Prostate gland (tissue), 2 donors: ENCODE results near the gene LNX2.

Source experiments
- POLR2A ChIP-seq: fragments of 450-650 bp; IDR thresholded peaks from one replicate; pipeline ENCODE4 v1.6.1; 2016; ENCODE audit warnings: antibody characterized with exemption, mild to moderate bottlenecking
- TF ChIP-seq, protein P1 (sequence below), 4 experiments: fragments of 200-600 bp in 2 of 4; fragments of 450-650 bp in 2 of 4; sonication (generic) in 2 of 4; IDR thresholded peaks; 1 replicate in 3 of 4; 2 replicates in 1 of 4; pipeline ENCODE4 v1.5.1; 2016 to 2019; ENCODE audit warnings: antibody characterized with exemption in 4 of 4, mild to moderate bottlenecking in 2 of 4, moderate library complexity in 2 of 4

DNA sequence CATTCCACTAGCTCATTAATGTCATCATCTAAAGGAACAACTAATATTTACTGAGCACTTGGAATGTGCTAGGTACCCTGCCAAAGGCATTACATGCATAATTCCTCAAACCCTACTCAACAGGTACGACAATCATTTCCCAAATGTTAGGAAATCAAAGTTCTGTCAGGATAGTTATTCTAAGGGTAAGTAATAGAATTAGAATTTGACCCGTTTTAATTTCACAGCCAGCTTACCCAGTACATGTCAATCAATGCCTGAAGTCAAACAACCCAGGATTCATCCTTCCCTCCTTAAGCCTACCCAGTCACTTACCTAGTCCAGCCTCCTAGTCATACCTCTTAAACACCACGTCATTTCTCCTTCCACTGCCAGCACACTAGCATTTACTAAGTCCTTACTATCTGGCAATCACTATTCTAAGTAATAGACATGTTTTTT lies 2.4 kb downstream of the LNX2 start:
- no peak for TF ChIP-seq POLR2A
- TF ChIP-seq, protein P1, sequence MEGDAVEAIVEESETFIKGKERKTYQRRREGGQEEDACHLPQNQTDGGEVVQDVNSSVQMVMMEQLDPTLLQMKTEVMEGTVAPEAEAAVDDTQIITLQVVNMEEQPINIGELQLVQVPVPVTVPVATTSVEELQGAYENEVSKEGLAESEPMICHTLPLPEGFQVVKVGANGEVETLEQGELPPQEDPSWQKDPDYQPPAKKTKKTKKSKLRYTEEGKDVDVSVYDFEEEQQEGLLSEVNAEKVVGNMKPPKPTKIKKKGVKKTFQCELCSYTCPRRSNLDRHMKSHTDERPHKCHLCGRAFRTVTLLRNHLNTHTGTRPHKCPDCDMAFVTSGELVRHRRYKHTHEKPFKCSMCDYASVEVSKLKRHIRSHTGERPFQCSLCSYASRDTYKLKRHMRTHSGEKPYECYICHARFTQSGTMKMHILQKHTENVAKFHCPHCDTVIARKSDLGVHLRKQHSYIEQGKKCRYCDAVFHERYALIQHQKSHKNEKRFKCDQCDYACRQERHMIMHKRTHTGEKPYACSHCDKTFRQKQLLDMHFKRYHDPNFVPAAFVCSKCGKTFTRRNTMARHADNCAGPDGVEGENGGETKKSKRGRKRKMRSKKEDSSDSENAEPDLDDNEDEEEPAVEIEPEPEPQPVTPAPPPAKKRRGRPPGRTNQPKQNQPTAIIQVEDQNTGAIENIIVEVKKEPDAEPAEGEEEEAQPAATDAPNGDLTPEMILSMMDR (IDR thresholded peaks at IDR 0.05): no peak
